H1 (cell line): ENCODE results near the gene RGS9. TPM values are rescaled to one million over a fixed set of nuclear protein-coding genes. Genes with fewer than 3 reads are reported as not detected.

Source experiments
- polyA plus RNA-seq, 7 experiments: library from polyadenylated mRNA; depleted of rRNA in 3 of 7; stranded (reverse) in 5 of 7; unstranded in 2 of 7; fragments of >200 nt in 5 of 7; fragments of 200-250 nt in 2 of 7; gene quantifications; 1 replicate in 5 of 7; 2 replicates in 1 of 7; 4 replicates in 1 of 7; pipeline versions ENCODE4 v1.2.1 to v1.2.3, GENCODE V29; 2011 to 2013; ENCODE audit warnings: missing spikeins in 2 of 7, mixed read lengths in 2 of 7
- small RNA-seq: library from polyadenylated mRNA; stranded (forward); fragments of <200 nt; extraction: miRNeasy Mini kit (QIAGEN cat#:217004); gene quantifications from one replicate; pipeline ENCODE3, GENCODE V24; 2013; ENCODE audit not compliant: insufficient read depth
- total RNA-seq: library from RNA; stranded (reverse); fragmentation: NEBNext Ultra II Directional; extraction: Animal tissue kit (Norgen Biotek cat#: 25700); gene quantifications from 2 replicates; pipeline ENCODE4 v1.2.1, GENCODE V29; 2021

RGS9 gene
- total and polyA plus RNA-seq, 2 of the 8 experiments (the other 6 are each of a cell fraction or from before 2014, with no cell fraction given) = 8.9 to 20.5 TPM

Small RNA genes lying within 50 kb of the gene (small RNA-seq; reads per million reads assigned to genes)
- gene AC060771.1 = not detected

Other genes with a start within 250 kb of the RGS9 start
- gene LRRC37A3, start 217.9 kb upstream of the RGS9 start, total RNA-seq = 9.4 and 10.2 TPM in 2 replicates
- 2.7 and 3.3 TPM in 2 replicates for gene LRRC37A3, start 217.9 kb upstream of the RGS9 start, polyA plus RNA-seq (2011; rRNA removed)
- 55.5 and 58.7 TPM in 2 replicates for gene GNA13, start 80.6 kb upstream of the RGS9 start, total RNA-seq
- 16.2 and 29.2 TPM in 2 replicates for gene GNA13, start 80.6 kb upstream of the RGS9 start, polyA plus RNA-seq (2011; rRNA removed)